Erythroblast (primary cell): ENCODE results near the gene YAP1.
A peak's percentile ranks its signal among the peaks of the same experiment; 100 is the strongest.

Experiments used
- DNase-seq, 2 experiments: peaks; one replicate each; lab custom pipeline; 2025; lab: John Stamatoyannopoulos, UW
- GATA1 ChIP-seq: IDR thresholded peaks from 2 replicates; pipeline ENCODE4 v1.6.1; 2011; ENCODE audit warnings: low read depth, mild to moderate bottlenecking, control low read depth, low read length, moderate library complexity
- POLR2A ChIP-seq: IDR thresholded peaks from 2 replicates; pipeline ENCODE4 v1.6.1; 2011; ENCODE audit warnings: mild to moderate bottlenecking, low read length

Gene YAP1

GRCh38 chr11:102268083-102268984 lies 158.1 kb downstream of the YAP1 start:
- TF ChIP-seq POLR2A, result no peak
- TF ChIP-seq GATA1, result no peak
- DNase-seq, result peak; percentile 75 to 83

- DNase-seq, result no peak
- TF ChIP-seq POLR2A (no peak), GATA1 (no peak)
Measured at GRCh38 chr11:102268985-102269470, 158.8 kb downstream of the YAP1 start.

GRCh38 chr11:102269927-102270326 lies 159.7 kb downstream of the YAP1 start:
- no peak for DNase-seq
- TF ChIP-seq GATA1 (no peak), POLR2A (no peak)

- no peak for DNase-seq
- TF ChIP-seq POLR2A (no peak), GATA1 (no peak)
Measured at GRCh38 chr11:102272047-102272824, 162.0 kb downstream of the YAP1 start.

- no peak for TF ChIP-seq GATA1
Measured at GRCh38 chr11:102274628-102275027, 164.4 kb downstream of the YAP1 start.

GRCh38 chr11:102276362-102276761 lies 166.1 kb downstream of the YAP1 start:
- TF ChIP-seq GATA1 (no peak), POLR2A (no peak)
- no peak for DNase-seq

More at GRCh38 chr11:102274628-102275027, 164.4 kb downstream of the YAP1 start:
- DNase-seq, result no peak

GRCh38 chr11:102276783-102277182 lies 166.5 kb downstream of the YAP1 start:
- DNase-seq, result no peak
- TF ChIP-seq POLR2A (no peak), GATA1 (no peak)

- TF ChIP-seq GATA1 (no peak), POLR2A (no peak)
- no peak for DNase-seq
Measured at GRCh38 chr11:102279641-102280170, 169.5 kb downstream of the YAP1 start.

- no peak for DNase-seq
Measured at GRCh38 chr11:102280245-102280833, 170.1 kb downstream of the YAP1 start.

More at GRCh38 chr11:102280245-102280833, 170.1 kb downstream of the YAP1 start:
- TF ChIP-seq POLR2A, result no peak
- no peak for TF ChIP-seq GATA1
